LNCAP (cell line): Measurements from ENCODE around the gene SLC2A1.

Experiments
- CTCF ChIP-seq: fragments of 450-650 bp; IDR thresholded peaks from 2 replicates; pipeline ENCODE4 v1.5.1; 2017; ENCODE audit warnings: mild to moderate bottlenecking

Gene SLC2A1

GRCh38 chr1:42971841-42972291 is 13.2 kb upstream of the SLC2A1 start:
- TF ChIP-seq CTCF: no peak

- no peak for TF ChIP-seq CTCF
Measured at GRCh38 chr1:42970143-42970542, 11.5 kb upstream of the SLC2A1 start.

GRCh38 chr1:42968654-42969053 is 10.0 kb upstream of the SLC2A1 start:
- no peak for TF ChIP-seq CTCF

GRCh38 chr1:42966688-42967612 is 8.3 kb upstream of the SLC2A1 start:
- TF ChIP-seq CTCF: no peak

- TF ChIP-seq CTCF: no peak
Measured at GRCh38 chr1:42965378-42965777, 6.7 kb upstream of the SLC2A1 start.

- TF ChIP-seq CTCF: no peak
Measured at GRCh38 chr1:42964044-42964812, 5.6 kb upstream of the SLC2A1 start.

GRCh38 chr1:42963378-42964043 is 4.8 kb upstream of the SLC2A1 start:
- no peak for TF ChIP-seq CTCF
